Mesodermal cell (in vitro differentiated cells): ENCODE data around the gene ANTXR2.

Source experiments
- H3K27ac ChIP-seq: 2 replicates; pipeline ENCODE4 v1.7.0; 2013; ENCODE audit warnings: mild to moderate bottlenecking, low read depth, low read length, moderate library complexity; ENCODE audit not compliant: severe bottlenecking
- H3K36me3 ChIP-seq: 2 replicates; pipeline ENCODE4 v1.7.1; 2013; ENCODE audit warnings: mild to moderate bottlenecking, low read length, moderate library complexity; ENCODE audit not compliant: control insufficient read depth, insufficient read depth
- H3K4me1 ChIP-seq: one replicate; pipeline ENCODE4 v1.7.1; 2013; ENCODE audit warnings: mild to moderate bottlenecking, low read length; ENCODE audit not compliant: insufficient read depth, control insufficient read depth, poor library complexity, severe bottlenecking
- H3K4me3 ChIP-seq: 2 replicates; pipeline ENCODE4 v1.7.0; 2013; ENCODE audit warnings: low read length, control low read depth, mild to moderate bottlenecking; ENCODE audit not compliant: insufficient read depth, poor library complexity, severe bottlenecking; ENCODE audit errors: extremely low read depth
- H3K9me3 ChIP-seq: 2 replicates; pipeline ENCODE4 v1.7.1; 2013; ENCODE audit warnings: mild to moderate bottlenecking, low read length, moderate library complexity; ENCODE audit not compliant: control insufficient read depth
- WGBS, 2 experiments: methylation state at CpG; one replicate each; pipeline ENCODE4 v1.1.5; 2013; ENCODE audit warnings: missing lambda C conversion rate in 2 of 2; ENCODE audit not compliant: insufficient coverage in 2 of 2; 5-methylcytosine and 5-hydroxymethylcytosine counted together

The ANTXR2 gene

DNA sequence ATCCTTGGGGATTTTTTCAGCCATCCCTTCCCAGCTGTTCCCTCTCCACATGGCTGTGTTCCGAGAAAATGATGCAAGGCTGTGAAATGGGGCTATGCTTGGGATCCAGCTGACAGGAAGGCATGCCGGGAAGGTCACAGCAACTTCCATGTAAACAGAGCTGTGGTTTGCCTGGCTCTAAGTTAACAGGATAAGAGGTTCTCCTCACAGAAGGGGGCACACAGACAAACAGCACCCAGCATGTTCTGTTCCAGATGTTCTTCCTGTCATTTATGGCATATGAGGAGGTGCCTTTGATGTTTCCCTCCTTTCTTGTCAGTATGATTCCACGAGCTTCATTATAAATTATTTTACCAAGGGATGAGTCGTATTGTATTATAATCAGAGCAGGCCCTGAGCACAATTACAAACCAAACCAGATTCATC lies 220.7 kb downstream of the ANTXR2 start:
- Histone ChIP-seq H3K4me1 (peaks cover 5% of the 10 kb centered on the region), H3K36me3 (no peaks in the 10 kb centered on the region), H3K4me3 (no peak overlapping the region), H3K27ac (peak overlapping the region; percentile 63), H3K9me3 (no peaks in the 10 kb centered on the region)
- WGBS, 2 experiments = 33 to 83% methylated on average over 1 of the region's 4 CpGs

DNA sequence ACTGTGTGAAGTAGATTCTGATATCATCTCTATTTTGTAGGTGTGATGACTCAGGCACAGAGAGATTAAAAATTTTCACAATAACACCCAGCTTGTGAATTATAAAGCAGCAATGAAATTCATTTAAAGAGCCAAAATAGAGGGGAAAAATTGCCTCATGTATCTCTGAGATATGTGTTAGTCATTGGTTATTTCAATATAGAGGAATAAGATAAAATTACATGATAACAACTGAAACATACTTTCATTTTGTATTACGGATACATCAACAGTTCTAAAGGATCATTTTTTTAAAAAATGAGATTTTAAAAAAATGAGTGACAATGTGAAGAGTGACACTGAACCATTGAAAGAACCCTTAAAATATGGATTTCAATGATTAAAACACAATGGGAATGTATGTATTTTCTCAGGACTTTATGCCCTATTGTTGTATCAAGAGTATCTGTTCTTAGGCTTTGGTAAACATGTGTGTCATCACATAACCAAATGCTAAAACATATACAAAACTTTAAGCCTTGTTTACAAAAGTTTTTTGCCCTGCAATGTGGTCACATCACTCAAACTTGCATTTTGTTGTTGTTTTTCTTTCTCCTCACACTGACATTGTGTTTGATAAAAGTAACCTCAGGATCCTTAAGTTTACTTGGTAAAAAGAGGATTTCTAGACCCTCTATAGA lies 221.3 kb downstream of the ANTXR2 start:
- Histone ChIP-seq H3K9me3 (no peaks in the 10 kb centered on the region), H3K27ac (peak overlapping the region; percentile 63), H3K36me3 (no peaks in the 10 kb centered on the region), H3K4me3 (no peak overlapping the region), H3K4me1 (peaks cover 5% of the 10 kb centered on the region)
- no CpG with 5 or more reads among the region's 1 CpG for WGBS, 2 experiments
